ENCODE measurements around the gene C15orf61.

Gene C15orf61

DNA sequence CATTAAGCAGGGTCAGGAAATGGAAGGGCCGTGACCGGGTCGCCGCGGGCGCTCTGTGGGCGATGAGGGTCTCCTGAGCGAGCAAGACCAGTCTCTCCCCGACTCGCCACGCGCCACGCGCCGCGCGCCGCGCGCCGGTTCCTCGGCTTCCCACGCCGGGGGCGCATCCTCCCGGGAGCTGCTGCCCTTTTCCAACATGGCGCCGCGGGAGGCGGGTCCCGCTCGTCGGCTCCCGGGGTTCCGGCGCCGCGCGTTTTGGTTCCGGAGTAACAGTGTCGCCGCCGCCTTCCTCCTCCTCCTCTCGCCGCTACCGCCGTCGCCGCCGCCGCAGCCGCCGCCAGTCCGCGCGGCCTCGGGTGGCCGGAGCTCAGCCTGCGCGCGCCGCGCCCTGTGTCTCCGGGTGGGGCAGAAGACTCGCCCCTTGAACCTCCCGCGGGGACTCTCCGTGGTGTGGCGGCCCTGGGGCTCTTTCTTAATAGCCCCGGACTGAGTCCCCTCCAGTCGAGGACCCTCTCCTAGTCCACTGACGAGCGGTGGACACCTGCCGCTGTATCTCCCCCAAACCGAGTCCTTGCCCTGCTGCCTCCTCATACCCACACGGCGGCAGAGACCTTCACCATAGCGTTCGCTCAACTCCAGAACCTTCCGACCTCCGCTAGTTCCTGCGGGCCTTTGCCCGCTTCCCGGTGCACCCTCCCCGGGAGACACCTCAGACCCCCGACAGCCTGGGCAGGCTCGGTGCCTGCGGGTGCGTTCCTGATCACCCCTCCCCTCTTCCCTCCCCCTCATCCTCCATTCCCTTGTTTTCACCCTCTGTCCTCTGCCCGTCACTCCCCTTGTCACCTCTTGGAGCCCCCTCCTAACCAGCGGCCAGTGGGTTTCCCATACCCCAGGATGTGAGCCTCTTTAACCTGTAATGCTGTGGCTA lies 21.8 kb downstream of the C15orf61 start, which contains the start of gene MAP2K5:
Gene MAP2K5 (plus strand): TSS at position 284 of the 928 bp plus-strand sequence. CDS start 633 bp downstream, at position 917.
- TF ChIP-seq CTCF (IDR thresholded peaks at IDR 0.05; ENCODE audit: borderline replicate concordance, control extremely low read depth, extremely low read depth, insufficient read depth, missing control alignments) = no peak
- DNase-seq (ENCODE audit: low spot score) = peak; percentile 89
- in situ Hi-C loops (cut with MboI; ENCODE audit: low sequenced_read_pairs, unreplicated experiment) = no loop called here

- in situ Hi-C loops (cut with MboI; ENCODE audit: low sequenced_read_pairs, unreplicated experiment) = no loop called here
- DNase-seq (ENCODE audit: low spot score) = no peak
- no peak for TF ChIP-seq CTCF (IDR thresholded peaks at IDR 0.05; ENCODE audit: borderline replicate concordance, control extremely low read depth, extremely low read depth, insufficient read depth, missing control alignments)
Observed at GRCh38 chr15:67543348-67543718, 22.4 kb downstream of the C15orf61 start.

DNA sequence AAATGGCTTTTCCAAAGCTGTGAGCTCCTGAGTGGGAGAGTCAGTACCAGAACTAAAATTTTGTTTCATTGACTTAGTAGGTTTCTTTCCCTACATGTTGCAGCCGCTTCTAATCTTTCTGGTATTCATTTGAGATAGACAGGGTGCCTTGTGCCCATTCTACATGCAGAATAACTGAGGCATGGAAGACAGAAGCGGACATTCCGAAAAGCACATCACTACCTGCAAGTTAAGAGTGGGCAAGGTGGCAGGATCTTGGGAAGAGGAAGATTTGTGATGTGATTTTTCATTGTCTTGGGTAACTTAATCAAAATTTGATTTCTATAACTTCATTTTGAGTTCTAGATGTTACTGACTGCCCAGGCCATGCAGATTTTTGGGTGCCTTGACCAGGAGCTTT lies 23.5 kb downstream of the C15orf61 start:
- no peak for DNase-seq (ENCODE audit: low spot score)
- in situ Hi-C loops (cut with MboI; ENCODE audit: low sequenced_read_pairs, unreplicated experiment) = no loop called here
- no peak for TF ChIP-seq CTCF (IDR thresholded peaks at IDR 0.05; ENCODE audit: borderline replicate concordance, control extremely low read depth, extremely low read depth, insufficient read depth, missing control alignments)

- in situ Hi-C loops (cut with MboI; ENCODE audit: low sequenced_read_pairs, unreplicated experiment) = no loop called here
- DNase-seq (ENCODE audit: low spot score) = no peak
Observed at GRCh38 chr15:67545864-67546263, 24.9 kb downstream of the C15orf61 start.

DNA sequence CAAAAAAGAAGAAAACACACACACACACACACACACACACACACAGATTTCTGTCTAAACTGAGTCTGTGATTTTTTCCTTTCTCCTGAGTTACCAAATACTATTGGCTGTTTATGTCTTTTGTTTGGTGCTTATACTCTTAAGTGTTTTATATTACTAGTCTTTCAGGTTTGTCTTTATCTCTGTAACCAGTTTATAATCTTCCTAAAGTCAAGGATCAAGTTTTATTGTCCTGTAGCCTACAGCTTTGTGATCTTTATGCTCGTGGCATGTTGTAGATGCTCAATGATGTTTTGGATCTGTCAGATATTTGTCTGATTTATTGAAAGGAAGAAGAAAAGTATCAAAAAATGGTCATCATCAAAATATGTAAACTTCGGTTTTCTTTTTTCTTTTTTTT lies 26.1 kb downstream of the C15orf61 start:
- DNase-seq (ENCODE audit: low spot score) = no peak
- in situ Hi-C loops (cut with MboI; ENCODE audit: low sequenced_read_pairs, unreplicated experiment) = no loop called here
- TF ChIP-seq CTCF (IDR thresholded peaks at IDR 0.05; ENCODE audit: borderline replicate concordance, control extremely low read depth, extremely low read depth, insufficient read depth, missing control alignments) = no peak

More at GRCh38 chr15:67545864-67546263, 24.9 kb downstream of the C15orf61 start:
- TF ChIP-seq CTCF (IDR thresholded peaks at IDR 0.05; ENCODE audit: borderline replicate concordance, control extremely low read depth, extremely low read depth, insufficient read depth, missing control alignments) = no peak

DNA sequence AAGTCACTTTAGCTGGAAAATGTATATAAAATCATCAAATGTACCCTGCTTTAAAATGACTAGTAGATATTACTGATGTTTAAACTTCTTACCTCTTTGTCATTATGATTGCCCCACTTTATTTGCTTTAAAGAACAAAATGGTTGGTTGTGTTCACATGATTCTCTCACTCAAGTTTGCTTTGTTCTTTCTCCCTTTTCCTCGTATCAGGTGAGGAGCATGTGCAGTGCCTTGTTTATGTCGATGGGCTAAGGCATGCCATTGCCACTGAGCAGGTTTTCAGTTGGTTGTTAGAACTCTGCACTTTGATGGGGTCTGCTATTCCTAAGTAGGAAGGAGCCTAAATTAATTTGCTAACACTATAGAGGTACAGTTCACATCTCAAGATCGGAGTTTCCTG lies 26.9 kb downstream of the C15orf61 start:
- no peak for DNase-seq (ENCODE audit: low spot score)
- TF ChIP-seq CTCF (IDR thresholded peaks at IDR 0.05; ENCODE audit: borderline replicate concordance, control extremely low read depth, extremely low read depth, insufficient read depth, missing control alignments) = no peak
- in situ Hi-C loops (cut with MboI; ENCODE audit: low sequenced_read_pairs, unreplicated experiment) = no loop called here

Data from GM13976 (cell line).